GM19099 (cell line): ENCODE measurements around the gene GPR146.
A peak's percentile ranks its signal among the peaks of the same experiment; 100 is the strongest.

Source experiments
- POLR2A ChIP-seq: IDR thresholded peaks from 3 replicates; pipeline ENCODE4 v1.6.1; 2011; ENCODE audit warnings: low read depth; ENCODE audit not compliant: insufficient read length; ENCODE audit errors: extremely low read depth

Gene GPR146

GRCh38 chr7:1057416-1058291 lies 13.3 kb downstream of the GPR146 start:
- TF ChIP-seq POLR2A = no peak

GRCh38 chr7:1058311-1058710 lies 14.0 kb downstream of the GPR146 start:
- no peak for TF ChIP-seq POLR2A

GRCh38 chr7:1058821-1059199 lies 14.5 kb downstream of the GPR146 start:
- TF ChIP-seq POLR2A = no peak

GRCh38 chr7:1059200-1060091 lies 15.1 kb downstream of the GPR146 start:
- no peak for TF ChIP-seq POLR2A

- no peak for TF ChIP-seq POLR2A
These were observed 16.1 kb downstream of the GPR146 start for GRCh38 chr7:1060315-1061072.

GRCh38 chr7:1061180-1061579 lies 16.8 kb downstream of the GPR146 start:
- no peak for TF ChIP-seq POLR2A

- peak; percentile 54 for TF ChIP-seq POLR2A
These were observed 18.2 kb downstream of the GPR146 start for GRCh38 chr7:1062296-1063294.

- no peak for TF ChIP-seq POLR2A
These were observed 19.0 kb downstream of the GPR146 start for GRCh38 chr7:1063361-1063760.

- TF ChIP-seq POLR2A = no peak
These were observed 20.2 kb downstream of the GPR146 start for GRCh38 chr7:1064581-1064980.

- TF ChIP-seq POLR2A = no peak
These were observed 20.9 kb downstream of the GPR146 start for GRCh38 chr7:1065263-1065584.

GRCh38 chr7:1065585-1066241 lies 21.4 kb downstream of the GPR146 start:
- peak; percentile 31 for TF ChIP-seq POLR2A

- no peak for TF ChIP-seq POLR2A
These were observed 21.9 kb downstream of the GPR146 start for GRCh38 chr7:1066242-1066588.

- no peak for TF ChIP-seq POLR2A
These were observed 23.7 kb downstream of the GPR146 start for GRCh38 chr7:1068013-1068412.

GRCh38 chr7:1068619-1069018 lies 24.3 kb downstream of the GPR146 start:
- no peak for TF ChIP-seq POLR2A
